ENCODE data around the gene DNASE1. TPM values are rescaled to one million over a fixed set of nuclear protein-coding genes. Genes with fewer than 3 reads are reported as not detected.

The DNASE1 gene
- total RNA-seq, 2 donors from 2014 or later, result 31.2 to 32.2 TPM

- TF ChIP-seq CTCF (conservative IDR thresholded peaks at IDR 0.05), result no peak
- H3K27me3 Mint-ChIP-seq (ENCODE audit: insufficient read depth), result no peaks in the 10 kb centered on the region
- H3K27me3 ChIP-seq (ENCODE audit: control insufficient read depth, insufficient read depth, low read length, poor library complexity, severe bottlenecking), result no peaks in the 10 kb centered on the region
- H3K9me3 Mint-ChIP-seq, result no peaks in the 10 kb centered on the region
- WGBS, 2 experiments (ENCODE audit: insufficient coverage in 1 of 2, insufficient read length in 1 of 2), result 91 to 95% methylated on average over 12 to 13 of the region's 13 CpGs
- H3K36me3 ChIP-seq (ENCODE audit: control insufficient read depth, insufficient read depth, low read length), result peaks cover 24% of the 10 kb centered on the region
- H3K27ac ChIP-seq (ENCODE audit: low read depth, low read length), result no peak overlapping the region
- no peak overlapping the region for H3K27ac Mint-ChIP-seq
- DNase-seq, result no peak
- no peak overlapping the region for H3K9ac ChIP-seq (ENCODE audit: extremely low read depth, low read length, poor library complexity, severe bottlenecking)
- H3K4me1 Mint-ChIP-seq, result peaks cover 23% of the 10 kb centered on the region
- no peak overlapping the region for H3K4me3 Mint-ChIP-seq
- peaks cover 28% of the 10 kb centered on the region for H3K36me3 Mint-ChIP-seq (ENCODE audit: low read depth)
- no peaks in the 10 kb centered on the region for H3K9me3 ChIP-seq (ENCODE audit: control insufficient read depth, low read length)
- peaks cover 6% of the 10 kb centered on the region for H3K4me1 ChIP-seq (ENCODE audit: control insufficient read depth, insufficient read depth, low read length)
- no peak overlapping the region for H3K4me3 ChIP-seq (ENCODE audit: low read length)
Measured at GRCh38 chr16:3650631-3651265, 3.7 kb upstream of the DNASE1 start.

GRCh38 chr16:3651461-3652372 is 2.8 kb upstream of the DNASE1 start:
- peaks cover 26% of the 10 kb centered on the region for H3K36me3 Mint-ChIP-seq (ENCODE audit: low read depth)
- no peaks in the 10 kb centered on the region for H3K27me3 Mint-ChIP-seq (ENCODE audit: insufficient read depth)
- Histone ChIP-seq H3K9me3 (ENCODE audit: control insufficient read depth, low read length) (no peaks in the 10 kb centered on the region), H3K4me3 (ENCODE audit: low read length) (no peak overlapping the region), H3K4me1 (ENCODE audit: control insufficient read depth, insufficient read depth, low read length) (peaks cover 6% of the 10 kb centered on the region), H3K27ac (ENCODE audit: low read depth, low read length) (no peak overlapping the region), H3K9ac (ENCODE audit: extremely low read depth, low read length, poor library complexity, severe bottlenecking) (no peak overlapping the region), H3K36me3 (ENCODE audit: control insufficient read depth, insufficient read depth, low read length) (peaks cover 29% of the 10 kb centered on the region), H3K27me3 (ENCODE audit: control insufficient read depth, insufficient read depth, low read length, poor library complexity, severe bottlenecking) (no peaks in the 10 kb centered on the region)
- no peak for TF ChIP-seq CTCF (conservative IDR thresholded peaks at IDR 0.05)
- WGBS, 2 experiments (ENCODE audit: insufficient coverage in 1 of 2, insufficient read length in 1 of 2), result 87% methylated on average over 15 to 18 of the region's 18 CpGs
- no peaks in the 10 kb centered on the region for H3K9me3 Mint-ChIP-seq
- H3K4me3 Mint-ChIP-seq, result no peak overlapping the region
- peaks cover 14% of the 10 kb centered on the region for H3K4me1 Mint-ChIP-seq
- DNase-seq, result no peak
- H3K27ac Mint-ChIP-seq, result no peak overlapping the region

- no peak overlapping the region for H3K4me3 Mint-ChIP-seq
- no peak for TF ChIP-seq CTCF (conservative IDR thresholded peaks at IDR 0.05)
- Histone ChIP-seq H3K27ac (ENCODE audit: low read depth, low read length) (no peak overlapping the region), H3K27me3 (ENCODE audit: control insufficient read depth, insufficient read depth, low read length, poor library complexity, severe bottlenecking) (no peaks in the 10 kb centered on the region), H3K9me3 (ENCODE audit: control insufficient read depth, low read length) (no peaks in the 10 kb centered on the region), H3K4me1 (ENCODE audit: control insufficient read depth, insufficient read depth, low read length) (peaks cover 6% of the 10 kb centered on the region), H3K9ac (ENCODE audit: extremely low read depth, low read length, poor library complexity, severe bottlenecking) (no peak overlapping the region), H3K4me3 (ENCODE audit: low read length) (no peak overlapping the region), H3K36me3 (ENCODE audit: control insufficient read depth, insufficient read depth, low read length) (peaks cover 38% of the 10 kb centered on the region)
- whole genome bisulfite sequencing, 2 experiments (ENCODE audit: insufficient coverage in 1 of 2, insufficient read length in 1 of 2), result 86 to 89% methylated on average over 9 to 14 of the region's 14 CpGs
- H3K27me3 Mint-ChIP-seq (ENCODE audit: insufficient read depth), result no peaks in the 10 kb centered on the region
- peaks cover 14% of the 10 kb centered on the region for H3K4me1 Mint-ChIP-seq
- no peaks in the 10 kb centered on the region for H3K9me3 Mint-ChIP-seq
- H3K27ac Mint-ChIP-seq, result no peak overlapping the region
- peak; percentile 44 for DNase-seq
- H3K36me3 Mint-ChIP-seq (ENCODE audit: low read depth), result peaks cover 33% of the 10 kb centered on the region
Measured at GRCh38 chr16:3652373-3653195, 1.9 kb upstream of the DNASE1 start.
